PC-9 (cell line): ENCODE results near the gene STOX2.

ENCODE experiments used
- CTCF ChIP-seq: fragments of 200-600 bp; sonication (generic); conservative IDR thresholded peaks from 2 replicates; pipeline ENCODE4 v1.6.1; 2017; ENCODE audit warnings: mixed run types, antibody characterized with exemption, mild to moderate bottlenecking, moderate library complexity
- EZH2 ChIP-seq: fragments of 200-600 bp; sonication (generic); IDR thresholded peaks from 2 replicates; pipeline ENCODE4 v1.8.0; 2017; ENCODE audit warnings: antibody characterized with exemption, low read depth

DNA sequence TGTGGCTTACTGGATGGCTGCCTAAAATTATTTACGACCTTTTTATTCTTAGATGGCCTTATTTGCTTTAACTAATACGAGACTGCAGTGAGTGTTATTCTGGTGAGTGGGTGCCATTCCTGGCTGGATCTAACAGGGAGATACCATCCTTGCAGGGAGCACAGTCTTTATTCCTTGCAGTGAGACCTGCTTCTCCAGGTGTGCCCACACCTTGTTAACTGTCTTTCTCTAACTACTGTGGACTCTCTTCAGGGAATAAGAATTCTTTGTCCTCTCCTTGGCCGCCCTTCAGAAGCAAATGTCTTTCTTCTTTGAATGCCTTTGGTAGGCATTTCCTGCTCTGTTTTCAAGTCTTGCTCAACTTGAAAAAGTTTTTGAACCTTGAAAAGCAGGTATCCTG, 34.1 kb upstream of the STOX2 start:
- no peak for TF ChIP-seq EZH2
- TF ChIP-seq CTCF, result no peak
